ENCODE results near the gene UBA6. TPM values are rescaled to one million over a fixed set of nuclear protein-coding genes. Genes with fewer than 3 reads are reported as not detected.

The UBA6 gene
- total and polyA plus RNA-seq, 9 of the 15 experiments (the other 6 are each of a cell fraction or from before 2014, with no cell fraction given), result 22.9 to 139 (median 94.6) TPM

DNA sequence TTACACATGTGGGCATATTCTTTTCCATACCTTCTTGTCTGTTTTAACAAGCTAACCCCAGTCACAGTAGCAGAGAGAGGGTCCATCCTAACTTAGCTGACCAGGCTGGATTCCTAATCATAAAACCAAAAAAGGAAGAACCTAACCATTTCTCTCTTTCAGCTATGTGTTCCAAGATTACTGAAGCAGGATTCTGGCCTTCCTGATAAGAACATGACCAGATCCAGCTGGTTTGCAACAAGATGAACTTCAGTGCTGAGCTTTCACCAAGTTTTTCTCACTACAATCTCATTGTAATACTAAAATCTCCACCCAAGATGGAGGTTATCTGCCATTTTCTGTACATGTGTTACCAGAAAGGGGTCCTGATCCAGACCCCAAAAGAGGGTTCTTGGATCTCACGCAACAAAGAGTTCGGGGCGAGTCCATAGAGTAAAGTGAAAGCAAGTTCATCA, 20.4 kb upstream of the UBA6 start:
- peak overlapping the region; percentile 28; the same call in 1 of the 2 replicates for H3K4me3 ChIP-seq
- intact Hi-C loops (cut with micrococcal nuclease), result loop anchor here (1.0 to 10.0 kb wide), 3 partner anchors 20 to 193 kb away; partner anchors contain the start of genes CENPC and UBA6
- TF ChIP-seq BRD9 (IDR thresholded peaks at IDR 0.05; ENCODE audit: low read depth, partially characterized antibody), result peak; percentile 95
- TF ChIP-seq VEZF1 (CRISPR knock-in tag; IDR thresholded peaks at IDR 0.05), result no peak
- TF ChIP-seq POLR2AphosphoS5 (IDR thresholded peaks at IDR 0.05; ENCODE audit: control insufficient read depth, insufficient read depth, low read depth, low read length), result peak; percentile 70; the same call in 1 of the 2 replicates
- TF ChIP-seq PCBP1 (IDR thresholded peaks at IDR 0.05; ENCODE audit: low read depth, low read length, poor library complexity, severe bottlenecking), result no peak
- peak; percentile 45; the same call in 1 of the 2 replicates for TF ChIP-seq ZNF354B (CRISPR knock-in tag; IDR thresholded peaks at IDR 0.05)
- no peak for TF ChIP-seq FOXJ3 (CRISPR knock-in tag; IDR thresholded peaks at IDR 0.05)
- TF ChIP-seq, protein P1, sequence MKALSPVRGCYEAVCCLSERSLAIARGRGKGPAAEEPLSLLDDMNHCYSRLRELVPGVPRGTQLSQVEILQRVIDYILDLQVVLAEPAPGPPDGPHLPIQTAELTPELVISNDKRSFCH (CRISPR knock-in tag; IDR thresholded peaks at IDR 0.05), result no peak
- TF ChIP-seq, protein P1 (tag; IDR thresholded peaks at IDR 0.05), result 0 out of 2 replicates have a peak, but pooled peaks have one; percentile 10
- TF ChIP-seq MTA2 (IDR thresholded peaks at IDR 0.05; ENCODE audit: low read depth), result peak; percentile 55; the same call in 1 of the 2 replicates
- no peak for TF ChIP-seq MED1 (CRISPR knock-in tag; IDR thresholded peaks at IDR 0.05; ENCODE audit: borderline replicate concordance)
- no peak for TF ChIP-seq ILF3 (IDR thresholded peaks at IDR 0.05; ENCODE audit: borderline replicate concordance)
- no peak for TF ChIP-seq RHOXF2B (CRISPR knock-in tag; conservative IDR thresholded peaks at IDR 0.05)
- no peak for TF ChIP-seq TAF15 (IDR thresholded peaks at IDR 0.05; ENCODE audit: low read depth, low read length)
- no peak for TF ChIP-seq E2F5 (CRISPR knock-in tag; IDR thresholded peaks at IDR 0.05)
- TF ChIP-seq ZNF408 (CRISPR knock-in tag; IDR thresholded peaks at IDR 0.05; ENCODE audit: low read depth), result no peak
- no peak for TF ChIP-seq ZSCAN29 (IDR thresholded peaks at IDR 0.05)
- TF ChIP-seq ZNF165 (CRISPR knock-in tag; IDR thresholded peaks at IDR 0.05; ENCODE audit: borderline replicate concordance), result 0 out of 2 replicates have a peak, but pooled peaks have one; percentile 9
- 0 out of 2 replicates have a peak, but pooled peaks have one; percentile 12 for TF ChIP-seq ZNF41 (CRISPR knock-in tag; conservative IDR thresholded peaks at IDR 0.05)
- TF ChIP-seq ZNF184 (CRISPR knock-in tag; IDR thresholded peaks at IDR 0.05), result no peak
- TF ChIP-seq HNRNPUL1 (IDR thresholded peaks at IDR 0.05; ENCODE audit: low read length), result no peak
- TF ChIP-seq ZBTB17 (CRISPR knock-in tag; IDR thresholded peaks at IDR 0.05), result no peak
- TF ChIP-seq MYBL2 (IDR thresholded peaks at IDR 0.05; ENCODE audit: low read depth), result no peak
- TF ChIP-seq MYBL2 (CRISPR knock-in tag; IDR thresholded peaks at IDR 0.05; ENCODE audit: borderline replicate concordance), result no peak

More for the DNA sequence above, 20.4 kb upstream of the UBA6 start:
- Histone ChIP-seq H3K9me1 (ENCODE audit: control insufficient read depth, insufficient read depth, low read length) (no peaks in the 10 kb centered on the region), H3K9ac (ENCODE audit: insufficient read depth in 1 of 2, low read depth in 2 of 2, low read length in 2 of 2) (peak overlapping the region; percentile 82 to 88; a peak in 3 of 4 replicates), H3K27me3 (ENCODE audit: control insufficient read depth in 2 of 2, insufficient read depth in 2 of 2, low read length in 2 of 2) (no peaks in the 10 kb centered on the region), H3K9me3 (replicated peaks; ENCODE audit: control insufficient read depth, insufficient read depth, low read depth, low read length) (no peaks in the 10 kb centered on the region), H4K20me1 (replicated peaks; ENCODE audit: control insufficient read depth, insufficient read depth, low read length) (no peaks in the 10 kb centered on the region), H3K36me3 (ENCODE audit: control insufficient read depth, insufficient read depth, low read length) (peaks cover 34% of the 10 kb centered on the region), H3K4me2 (ENCODE audit: insufficient read depth, low read length) (peak overlapping the region; percentile 68), H3K4me1 (replicated peaks in 1 of 2; ENCODE audit: control insufficient read depth in 2 of 2, insufficient read depth in 2 of 2, low read length in 2 of 2) (peaks cover 19 to 48% of the 10 kb centered on the region in 2 experiments), H3K79me2 (ENCODE audit: control insufficient read depth, insufficient read depth, low read length) (peaks cover 43% of the 10 kb centered on the region), H3K27ac (ENCODE audit: extremely low read depth, low read depth, low read length) (peak overlapping the region; percentile 99), H2AFZ (ENCODE audit: low read depth, low read length) (peak overlapping the region; percentile 54)
- POLR2A ChIA-PET, result interaction anchor here (0.8 to 2.1 kb wide), 5 partner anchors 8 to 177 kb away, joined by 4 to 9 read pairs (median 6); no protein-coding TSS in a partner anchor
- ATAC-seq, result peak; percentile 46
- TSS peak; percentile 94 for BruUV-seq (replicated peaks)
- 4% methylated on average over 3 of the region's 3 CpGs for WGBS (ENCODE audit: insufficient coverage, low coverage, missing lambda C conversion rate)
- in situ Hi-C loops (cut with MboI), result no loop called here
- FAIRE-seq, result no peak
- CTCF ChIA-PET (ENCODE audit: low intra/inter-chr PET ratio), result no interaction called here
- peak in 1 of 4 experiments; percentile 66 for DNase-seq (ENCODE audit: extremely low read depth in 1 of 4, low spot score in 3 of 4)

Measured in K562 (cell line).